BLaER1 (cell line): ENCODE measurements around the gene USH2A.

Experiments
- H3K27ac ChIP-seq: shearing (Covaris generic); formaldehyde crosslinking; 2 replicates; pipeline ENCODE4 v1.8.1; 2022
- H3K27me3 ChIP-seq: shearing (Covaris generic); formaldehyde crosslinking; 2 replicates; pipeline ENCODE4 v1.8.1; 2022
- H3K36me3 ChIP-seq: shearing (Covaris generic); formaldehyde crosslinking; 2 replicates; pipeline ENCODE4 v1.8.1; 2022
- H3K4me1 ChIP-seq: shearing (Covaris generic); formaldehyde crosslinking; 2 replicates; pipeline ENCODE4 v1.8.1; 2022
- H3K4me2 ChIP-seq: shearing (Covaris generic); formaldehyde crosslinking; 2 replicates; pipeline ENCODE4 v1.8.1; 2022
- H3K4me3 ChIP-seq: shearing (Covaris generic); formaldehyde crosslinking; 2 replicates; pipeline ENCODE4 v1.8.1; 2022
- H3K9ac ChIP-seq: shearing (Covaris generic); formaldehyde crosslinking; 2 replicates; pipeline ENCODE4 v1.8.1; 2022
- H3K9me3 ChIP-seq: shearing (Covaris generic); formaldehyde crosslinking; 2 replicates; pipeline ENCODE4 v1.8.1; 2022
- H4K20me1 ChIP-seq: shearing (Covaris generic); formaldehyde crosslinking; 2 replicates; pipeline ENCODE4 v1.8.1; 2022
- Cebpa-rat ChIP-seq: shearing (Covaris generic); IDR thresholded peaks from 2 replicates; pipeline ENCODE4 v1.8.1; 2022

USH2A gene

DNA sequence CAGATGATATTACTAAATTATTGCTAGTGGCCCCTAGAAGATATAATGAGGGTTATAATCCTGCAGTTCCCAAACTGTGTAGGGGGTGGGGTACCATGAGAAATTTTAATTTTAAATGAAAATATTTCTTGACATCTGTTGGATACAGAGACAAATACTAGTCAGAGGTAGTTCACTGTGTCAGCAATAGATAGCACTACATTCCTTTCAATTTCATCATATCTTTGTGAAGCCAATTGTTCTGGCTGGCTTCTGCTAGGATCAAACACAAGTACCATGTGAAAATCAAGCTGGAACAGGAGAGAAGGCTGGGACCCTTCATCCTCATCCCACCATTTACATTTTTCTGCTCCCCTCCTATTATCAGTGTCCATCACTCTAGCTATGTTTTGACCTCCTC is 208.1 kb downstream of the USH2A start:
- H3K4me3 ChIP-seq, result no peak overlapping the region
- H4K20me1 ChIP-seq, result no peaks in the 10 kb centered on the region
- no peaks in the 10 kb centered on the region for H3K27me3 ChIP-seq
- TF ChIP-seq Cebpa-rat, result no peak
- no peaks in the 10 kb centered on the region for H3K9me3 ChIP-seq
- H3K4me2 ChIP-seq, result no peak overlapping the region
- H3K4me1 ChIP-seq, result no peaks in the 10 kb centered on the region
- no peak overlapping the region for H3K9ac ChIP-seq
- no peaks in the 10 kb centered on the region for H3K36me3 ChIP-seq
- H3K27ac ChIP-seq, result no peak overlapping the region

DNA sequence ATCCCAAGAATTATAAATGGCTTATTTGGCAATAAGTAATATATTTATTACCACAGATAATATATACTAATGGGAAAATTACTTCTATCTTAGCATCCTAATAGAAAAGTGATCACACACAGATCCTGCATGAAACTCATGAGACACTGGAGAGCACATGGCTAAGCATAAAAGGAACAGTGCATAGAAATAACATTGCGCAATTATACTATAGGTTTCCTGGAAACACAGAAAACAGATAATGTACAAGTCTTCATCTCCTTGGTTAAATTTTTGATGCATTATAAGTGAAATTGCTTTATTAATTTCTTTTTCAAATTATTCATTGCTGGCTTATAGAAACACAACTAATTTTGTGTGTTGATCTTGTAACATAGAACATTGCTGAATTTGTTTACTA is 210.4 kb downstream of the USH2A start:
- Histone ChIP-seq H3K4me3 (no peak overlapping the region), H3K4me2 (no peak overlapping the region), H3K36me3 (no peaks in the 10 kb centered on the region), H3K27me3 (no peaks in the 10 kb centered on the region), H3K9ac (no peak overlapping the region), H3K9me3 (no peaks in the 10 kb centered on the region), H4K20me1 (no peaks in the 10 kb centered on the region), H3K27ac (no peak overlapping the region), H3K4me1 (no peaks in the 10 kb centered on the region)
- peak; percentile 78; the same call in 1 of the 2 replicates for TF ChIP-seq Cebpa-rat

DNA sequence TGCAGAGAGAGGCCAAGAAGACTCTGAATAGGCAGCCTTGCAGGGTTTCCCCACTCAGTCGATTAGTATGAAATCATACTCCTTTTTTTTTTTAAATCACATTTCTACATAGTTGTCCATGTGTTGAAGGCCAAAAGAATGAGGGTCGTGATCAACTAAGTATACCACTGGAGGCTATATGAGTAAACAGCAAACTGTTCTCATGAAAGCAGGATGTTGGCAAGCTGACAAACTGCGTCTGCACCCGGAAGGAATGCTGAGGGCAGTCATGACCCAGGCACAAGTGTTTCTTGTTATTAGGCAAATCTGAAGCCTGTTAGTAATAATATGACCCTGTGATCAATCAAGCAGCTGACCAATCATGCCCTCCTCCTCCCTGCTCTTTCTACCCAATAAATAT is 213.2 kb downstream of the USH2A start:
- Histone ChIP-seq H3K9me3 (no peaks in the 10 kb centered on the region), H4K20me1 (no peaks in the 10 kb centered on the region), H3K9ac (no peak overlapping the region), H3K4me1 (no peaks in the 10 kb centered on the region), H3K4me3 (no peak overlapping the region), H3K36me3 (no peaks in the 10 kb centered on the region), H3K27ac (no peak overlapping the region), H3K27me3 (no peaks in the 10 kb centered on the region), H3K4me2 (no peak overlapping the region)
- no peak for TF ChIP-seq Cebpa-rat

GRCh38 chr1:216209125-216209524 is 214.1 kb downstream of the USH2A start:
- TF ChIP-seq Cebpa-rat, result no peak
- Histone ChIP-seq H4K20me1 (no peaks in the 10 kb centered on the region), H3K27ac (no peak overlapping the region), H3K4me2 (no peak overlapping the region), H3K27me3 (no peaks in the 10 kb centered on the region), H3K36me3 (no peaks in the 10 kb centered on the region), H3K4me3 (no peak overlapping the region), H3K9me3 (no peaks in the 10 kb centered on the region), H3K4me1 (no peaks in the 10 kb centered on the region), H3K9ac (no peak overlapping the region)

- Histone ChIP-seq H3K4me1 (no peaks in the 10 kb centered on the region), H3K4me3 (no peak overlapping the region), H3K27ac (no peak overlapping the region), H3K27me3 (no peaks in the 10 kb centered on the region), H4K20me1 (no peaks in the 10 kb centered on the region), H3K4me2 (no peak overlapping the region), H3K9me3 (no peaks in the 10 kb centered on the region), H3K9ac (no peak overlapping the region), H3K36me3 (no peaks in the 10 kb centered on the region)
- TF ChIP-seq Cebpa-rat, result no peak
Observed at GRCh38 chr1:216207154-216207553, 216.1 kb downstream of the USH2A start.

GRCh38 chr1:216205176-216205575 is 218.1 kb downstream of the USH2A start:
- no peak overlapping the region for H3K4me2 ChIP-seq
- TF ChIP-seq Cebpa-rat, result no peak

GRCh38 chr1:216201946-216202345 is 221.3 kb downstream of the USH2A start:
- H4K20me1 ChIP-seq, result no peaks in the 10 kb centered on the region
- H3K4me1 ChIP-seq, result no peaks in the 10 kb centered on the region
- no peaks in the 10 kb centered on the region for H3K36me3 ChIP-seq
- H3K4me2 ChIP-seq, result no peak overlapping the region
- no peak overlapping the region for H3K9ac ChIP-seq
- no peaks in the 10 kb centered on the region for H3K27me3 ChIP-seq
- TF ChIP-seq Cebpa-rat, result no peak
- no peaks in the 10 kb centered on the region for H3K9me3 ChIP-seq
- no peak overlapping the region for H3K27ac ChIP-seq
- H3K4me3 ChIP-seq, result no peak overlapping the region

More at GRCh38 chr1:216205176-216205575, 218.1 kb downstream of the USH2A start:
- no peaks in the 10 kb centered on the region for H3K36me3 ChIP-seq
- H3K27me3 ChIP-seq, result no peaks in the 10 kb centered on the region
- no peaks in the 10 kb centered on the region for H3K9me3 ChIP-seq
- no peak overlapping the region for H3K9ac ChIP-seq
- no peak overlapping the region for H3K4me3 ChIP-seq
- no peaks in the 10 kb centered on the region for H4K20me1 ChIP-seq
- H3K27ac ChIP-seq, result no peak overlapping the region
- no peaks in the 10 kb centered on the region for H3K4me1 ChIP-seq

GRCh38 chr1:216200941-216201340 is 222.3 kb downstream of the USH2A start:
- Histone ChIP-seq H3K4me3 (no peak overlapping the region), H3K36me3 (no peaks in the 10 kb centered on the region), H3K9me3 (no peaks in the 10 kb centered on the region), H4K20me1 (no peaks in the 10 kb centered on the region), H3K9ac (no peak overlapping the region), H3K27me3 (no peaks in the 10 kb centered on the region), H3K4me1 (no peaks in the 10 kb centered on the region), H3K27ac (no peak overlapping the region), H3K4me2 (no peak overlapping the region)
- TF ChIP-seq Cebpa-rat, result no peak

GRCh38 chr1:216194721-216195120 is 228.5 kb downstream of the USH2A start:
- H3K4me1 ChIP-seq, result no peaks in the 10 kb centered on the region
- no peak overlapping the region for H3K27ac ChIP-seq
- H3K27me3 ChIP-seq, result no peaks in the 10 kb centered on the region
- no peak for TF ChIP-seq Cebpa-rat
- no peak overlapping the region for H3K4me2 ChIP-seq
- H4K20me1 ChIP-seq, result no peaks in the 10 kb centered on the region
- H3K9ac ChIP-seq, result no peak overlapping the region
- H3K36me3 ChIP-seq, result no peaks in the 10 kb centered on the region
- H3K4me3 ChIP-seq, result no peak overlapping the region
- no peaks in the 10 kb centered on the region for H3K9me3 ChIP-seq

GRCh38 chr1:216193839-216194443 is 229.3 kb downstream of the USH2A start:
- Histone ChIP-seq H3K9ac (no peak overlapping the region), H3K4me3 (no peak overlapping the region), H3K27ac (no peak overlapping the region), H3K27me3 (no peaks in the 10 kb centered on the region), H3K4me2 (no peak overlapping the region), H4K20me1 (no peaks in the 10 kb centered on the region), H3K36me3 (no peaks in the 10 kb centered on the region), H3K4me1 (no peaks in the 10 kb centered on the region), H3K9me3 (no peaks in the 10 kb centered on the region)
- TF ChIP-seq Cebpa-rat, result no peak

DNA sequence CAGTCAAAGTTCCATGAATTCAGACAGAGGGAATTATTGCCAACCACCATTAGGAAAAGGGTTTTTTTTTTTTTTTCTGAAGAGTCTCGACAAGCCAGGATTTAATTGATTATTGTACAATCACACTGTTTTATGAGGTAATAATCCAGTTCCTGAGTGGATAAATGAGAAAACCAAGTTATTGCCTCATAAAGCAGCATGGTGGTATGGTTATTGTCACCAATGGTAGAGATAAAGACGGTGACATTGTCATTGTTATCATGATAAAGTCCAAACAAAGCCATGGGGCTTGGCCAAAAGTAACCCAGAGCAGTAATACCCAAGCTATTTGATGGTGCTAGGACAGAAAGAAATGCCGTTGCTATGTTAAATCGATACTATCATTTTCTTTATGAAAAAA is 232.8 kb downstream of the USH2A start:
- Histone ChIP-seq H3K9ac (no peak overlapping the region), H4K20me1 (no peaks in the 10 kb centered on the region), H3K4me3 (no peak overlapping the region), H3K27me3 (no peaks in the 10 kb centered on the region), H3K4me2 (no peak overlapping the region), H3K27ac (no peak overlapping the region), H3K4me1 (no peaks in the 10 kb centered on the region), H3K9me3 (no peaks in the 10 kb centered on the region), H3K36me3 (no peaks in the 10 kb centered on the region)
- no peak for TF ChIP-seq Cebpa-rat
